Measurements from ENCODE around the gene TTYH3. TPM values are rescaled to one million over a fixed set of nuclear protein-coding genes. Genes with fewer than 3 reads are reported as not detected.

TTYH3 gene
- total and polyA plus RNA-seq, 2 experiments from 2014 or later: 46.3 to 108 TPM

DNA sequence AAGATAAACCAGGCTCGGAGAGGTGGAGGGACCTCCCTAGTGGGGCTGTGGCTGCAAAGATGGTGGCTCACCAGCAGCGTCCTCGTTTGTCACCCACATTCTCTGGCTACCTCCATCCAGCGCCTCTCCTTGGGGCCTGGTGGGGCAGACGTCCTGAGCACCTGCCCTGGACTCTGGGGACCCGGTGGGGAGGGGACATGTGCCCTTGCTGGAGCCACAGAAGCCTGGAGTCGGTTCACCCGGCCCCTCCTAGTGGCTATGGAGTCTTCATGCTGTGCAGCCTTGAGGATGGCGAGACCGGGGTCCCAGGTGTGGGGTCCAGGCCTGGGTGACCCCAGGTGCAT is 14.5 kb downstream of the TTYH3 start:
- DNase-seq (ENCODE audit: low spot score): no peak
- no peaks in the 10 kb centered on the region for H3K9me3 ChIP-seq (ENCODE audit: low read depth)
- H3K27me3 ChIP-seq: no peaks in the 10 kb centered on the region
- H3K4me3 ChIP-seq: no peak overlapping the region
- H3K4me2 ChIP-seq: no peak overlapping the region
- H3K9me2 ChIP-seq (replicated peaks; ENCODE audit: insufficient read depth): no peaks in the 10 kb centered on the region
- H3K36me3 ChIP-seq (replicated peaks; ENCODE audit: insufficient read depth, low read depth): no peaks in the 10 kb centered on the region
- H3K27ac ChIP-seq: no peak overlapping the region
- H3K4me1 ChIP-seq (ENCODE audit: insufficient read depth): peaks cover 14% of the 10 kb centered on the region
- peaks cover 58% of the 10 kb centered on the region for H4K20me1 ChIP-seq (ENCODE audit: insufficient read depth, poor library complexity, severe bottlenecking)
- peaks cover 50% of the 10 kb centered on the region for H3K79me2 ChIP-seq
- H2AFZ ChIP-seq: no peak overlapping the region
- WGBS (ENCODE audit: low lambda C conversion rate, missing lambda C conversion rate): 91% methylated on average over 10 of the region's 10 CpGs
- TF ChIP-seq EZH2phosphoT487 (IDR thresholded peaks at IDR 0.05; ENCODE audit: low read depth, severe bottlenecking, unreplicated experiment) (no peak), EZH2 (IDR thresholded peaks at IDR 0.05; ENCODE audit: borderline replicate concordance) (no peak)
- TF ChIP-seq, protein P1, sequence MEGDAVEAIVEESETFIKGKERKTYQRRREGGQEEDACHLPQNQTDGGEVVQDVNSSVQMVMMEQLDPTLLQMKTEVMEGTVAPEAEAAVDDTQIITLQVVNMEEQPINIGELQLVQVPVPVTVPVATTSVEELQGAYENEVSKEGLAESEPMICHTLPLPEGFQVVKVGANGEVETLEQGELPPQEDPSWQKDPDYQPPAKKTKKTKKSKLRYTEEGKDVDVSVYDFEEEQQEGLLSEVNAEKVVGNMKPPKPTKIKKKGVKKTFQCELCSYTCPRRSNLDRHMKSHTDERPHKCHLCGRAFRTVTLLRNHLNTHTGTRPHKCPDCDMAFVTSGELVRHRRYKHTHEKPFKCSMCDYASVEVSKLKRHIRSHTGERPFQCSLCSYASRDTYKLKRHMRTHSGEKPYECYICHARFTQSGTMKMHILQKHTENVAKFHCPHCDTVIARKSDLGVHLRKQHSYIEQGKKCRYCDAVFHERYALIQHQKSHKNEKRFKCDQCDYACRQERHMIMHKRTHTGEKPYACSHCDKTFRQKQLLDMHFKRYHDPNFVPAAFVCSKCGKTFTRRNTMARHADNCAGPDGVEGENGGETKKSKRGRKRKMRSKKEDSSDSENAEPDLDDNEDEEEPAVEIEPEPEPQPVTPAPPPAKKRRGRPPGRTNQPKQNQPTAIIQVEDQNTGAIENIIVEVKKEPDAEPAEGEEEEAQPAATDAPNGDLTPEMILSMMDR (IDR thresholded peaks at IDR 0.05; ENCODE audit: poor library complexity): no peak

DNA sequence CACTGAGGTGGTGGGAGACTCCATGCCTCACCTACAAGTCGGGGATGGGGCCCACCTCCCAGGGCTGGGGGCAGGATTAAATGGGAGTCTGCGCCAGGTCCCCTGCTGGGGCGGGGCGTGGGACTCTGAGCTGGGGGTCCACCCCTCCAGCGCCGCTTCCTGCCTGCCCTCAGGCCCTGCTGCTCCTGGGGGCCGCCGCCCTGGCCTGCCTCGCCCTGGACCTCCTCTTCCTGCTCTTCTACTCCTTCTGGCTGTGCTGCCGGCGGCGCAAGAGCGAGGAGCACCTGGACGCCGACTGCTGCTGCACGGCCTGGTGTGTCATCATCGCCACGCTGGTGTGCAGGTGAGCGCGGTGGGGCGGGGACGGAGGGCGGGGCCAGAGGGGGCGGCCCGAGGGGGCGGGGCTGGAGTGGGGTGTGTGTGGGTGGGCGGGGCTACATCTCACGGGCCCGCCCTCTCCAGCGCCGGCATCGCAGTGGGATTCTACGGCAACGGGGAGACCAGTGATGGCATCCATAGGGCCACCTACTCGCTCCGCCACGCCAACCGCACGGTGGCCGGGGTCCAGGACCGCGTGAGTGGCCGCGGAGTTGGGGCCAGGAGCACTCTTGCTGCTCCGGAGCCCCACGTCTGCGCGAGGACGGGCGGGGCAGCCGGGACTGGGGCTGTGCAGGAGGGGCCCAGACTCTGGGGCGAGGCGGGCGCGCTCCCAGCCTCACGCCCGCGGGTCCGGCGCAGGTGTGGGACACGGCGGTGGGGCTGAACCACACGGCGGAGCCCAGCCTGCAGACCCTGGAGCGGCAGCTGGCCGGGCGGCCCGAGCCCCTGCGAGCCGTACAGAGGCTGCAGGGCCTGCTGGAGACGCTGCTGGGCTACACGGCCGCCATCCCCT is 15.1 kb downstream of the TTYH3 start:
- H3K4me3 ChIP-seq: no peak overlapping the region
- no peaks in the 10 kb centered on the region for H3K9me3 ChIP-seq (ENCODE audit: low read depth)
- no peak overlapping the region for H3K27ac ChIP-seq
- over 99% methylated on average over 43 of the region's 73 CpGs for WGBS (ENCODE audit: low lambda C conversion rate, missing lambda C conversion rate)
- no peaks in the 10 kb centered on the region for H3K27me3 ChIP-seq
- TF ChIP-seq EZH2phosphoT487 (IDR thresholded peaks at IDR 0.05; ENCODE audit: low read depth, severe bottlenecking, unreplicated experiment) (no peak), EZH2 (IDR thresholded peaks at IDR 0.05; ENCODE audit: borderline replicate concordance) (no peak)
- TF ChIP-seq, protein P1 (IDR thresholded peaks at IDR 0.05; ENCODE audit: poor library complexity): no peak
- H4K20me1 ChIP-seq (ENCODE audit: insufficient read depth, poor library complexity, severe bottlenecking): peaks cover 54% of the 10 kb centered on the region
- no peak overlapping the region for H3K4me2 ChIP-seq
- peaks cover 8% of the 10 kb centered on the region for H3K4me1 ChIP-seq (ENCODE audit: insufficient read depth)
- no peak for DNase-seq (ENCODE audit: low spot score)
- no peaks in the 10 kb centered on the region for H3K9me2 ChIP-seq (replicated peaks; ENCODE audit: insufficient read depth)
- peaks cover 47% of the 10 kb centered on the region for H3K79me2 ChIP-seq
- no peak overlapping the region for H2AFZ ChIP-seq
- H3K36me3 ChIP-seq (replicated peaks; ENCODE audit: insufficient read depth, low read depth): no peaks in the 10 kb centered on the region

DNA sequence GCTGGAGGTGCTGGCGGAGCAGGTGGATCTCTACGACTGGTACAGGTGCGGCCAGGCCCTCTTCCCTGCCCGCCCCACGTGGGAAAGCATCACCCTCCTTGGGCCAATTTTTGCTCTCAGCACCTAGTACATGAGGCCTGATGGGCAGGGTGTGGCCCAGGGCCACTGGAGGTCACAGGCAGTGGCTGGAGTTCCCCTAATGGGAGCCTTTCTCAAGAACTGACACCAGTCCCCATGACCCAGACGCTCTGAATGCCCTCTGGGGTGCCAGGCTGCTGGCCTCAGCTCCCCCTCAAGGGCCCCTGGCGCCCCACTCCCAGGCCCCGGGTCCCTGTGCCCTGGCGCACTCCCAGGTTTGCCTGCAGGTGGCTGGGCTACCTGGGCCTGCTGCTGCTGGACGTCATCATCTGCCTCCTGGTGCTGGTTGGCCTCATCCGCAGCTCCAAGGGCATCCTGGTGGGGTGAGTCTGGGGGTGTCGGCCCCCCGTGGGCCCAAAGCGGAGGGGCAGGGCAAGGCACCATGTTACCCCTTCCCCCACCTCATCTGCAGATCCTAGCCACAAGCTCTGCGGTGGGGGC is 15.9 kb downstream of the TTYH3 start:
- 95% methylated on average over 15 of the region's 15 CpGs for WGBS (ENCODE audit: low lambda C conversion rate, missing lambda C conversion rate)
- H3K4me2 ChIP-seq: no peak overlapping the region
- no peak for TF ChIP-seq EZH2 (IDR thresholded peaks at IDR 0.05; ENCODE audit: borderline replicate concordance)
- TF ChIP-seq, protein P1 (IDR thresholded peaks at IDR 0.05; ENCODE audit: poor library complexity): no peak
- TF ChIP-seq EZH2phosphoT487 (IDR thresholded peaks at IDR 0.05; ENCODE audit: low read depth, severe bottlenecking, unreplicated experiment): no peak
- peaks cover 5% of the 10 kb centered on the region for H3K4me1 ChIP-seq (ENCODE audit: insufficient read depth)
- no peaks in the 10 kb centered on the region for H3K36me3 ChIP-seq (replicated peaks; ENCODE audit: insufficient read depth, low read depth)
- H3K4me3 ChIP-seq: no peak overlapping the region
- no peak for DNase-seq (ENCODE audit: low spot score)
- H3K9me2 ChIP-seq (replicated peaks; ENCODE audit: insufficient read depth): no peaks in the 10 kb centered on the region
- no peak overlapping the region for H3K27ac ChIP-seq
- peaks cover 46% of the 10 kb centered on the region for H4K20me1 ChIP-seq (ENCODE audit: insufficient read depth, poor library complexity, severe bottlenecking)
- no peaks in the 10 kb centered on the region for H3K9me3 ChIP-seq (ENCODE audit: low read depth)
- H3K27me3 ChIP-seq: no peaks in the 10 kb centered on the region
- peaks cover 39% of the 10 kb centered on the region for H3K79me2 ChIP-seq
- H2AFZ ChIP-seq: no peak overlapping the region

Data from hepatocyte (in vitro differentiated cells).